Measurements from ENCODE around the gene CCDC47.
"Not testable (repeated sequence)": the region's sequence is repeated elsewhere in the genome, so short reads cannot be mapped to it uniquely, and the experiment has no call there.

CCDC47 gene, protein sequence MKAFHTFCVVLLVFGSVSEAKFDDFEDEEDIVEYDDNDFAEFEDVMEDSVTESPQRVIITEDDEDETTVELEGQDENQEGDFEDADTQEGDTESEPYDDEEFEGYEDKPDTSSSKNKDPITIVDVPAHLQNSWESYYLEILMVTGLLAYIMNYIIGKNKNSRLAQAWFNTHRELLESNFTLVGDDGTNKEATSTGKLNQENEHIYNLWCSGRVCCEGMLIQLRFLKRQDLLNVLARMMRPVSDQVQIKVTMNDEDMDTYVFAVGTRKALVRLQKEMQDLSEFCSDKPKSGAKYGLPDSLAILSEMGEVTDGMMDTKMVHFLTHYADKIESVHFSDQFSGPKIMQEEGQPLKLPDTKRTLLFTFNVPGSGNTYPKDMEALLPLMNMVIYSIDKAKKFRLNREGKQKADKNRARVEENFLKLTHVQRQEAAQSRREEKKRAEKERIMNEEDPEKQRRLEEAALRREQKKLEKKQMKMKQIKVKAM

GRCh38 chr17:63773272-63774140, at the start of gene CCDC47:
CCDC47 (minus strand) TSS chr17:63773597; CDS start chr17:63766175, 7,422 bp downstream.
- FAIRE-seq, result peak; percentile 97

DNA sequence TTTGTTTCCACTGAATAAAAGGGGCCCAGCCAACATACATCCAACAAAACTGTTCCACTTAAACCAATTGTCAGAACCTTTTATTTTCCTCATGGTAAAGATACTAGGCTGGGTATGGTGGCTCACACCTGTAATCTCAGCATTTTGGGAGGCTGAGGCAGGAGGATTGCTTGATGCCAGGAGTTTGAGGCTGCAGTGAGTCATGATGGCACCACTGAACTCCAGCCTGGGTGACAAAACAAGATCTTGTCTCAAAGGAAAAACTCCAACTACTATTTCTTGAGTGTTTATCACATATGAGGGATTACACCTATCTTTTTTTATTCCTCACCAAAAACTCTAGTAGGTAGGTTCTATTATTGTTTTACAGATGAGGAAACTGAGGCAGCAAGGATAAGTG, 49.1 kb upstream of the CCDC47 start:
- no peak for FAIRE-seq

DNA sequence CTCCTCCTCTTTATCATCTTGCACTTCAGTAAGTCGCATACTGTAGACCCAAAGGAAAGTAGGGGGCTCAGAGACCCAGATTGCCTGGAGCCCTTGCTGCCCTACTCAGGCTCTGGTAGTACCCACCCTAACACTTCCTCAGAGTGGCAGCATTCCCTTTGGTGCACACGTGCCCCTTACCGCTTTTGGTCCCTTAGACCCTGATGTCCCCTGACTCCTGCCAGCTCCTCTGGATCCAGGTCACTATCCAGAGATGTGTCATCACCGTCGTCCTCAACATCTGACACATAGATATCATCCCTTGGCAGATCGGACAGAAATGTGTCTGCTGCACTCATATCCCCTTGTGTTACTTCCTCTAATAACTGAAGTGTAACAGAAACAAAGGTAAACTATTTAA, 48.4 kb upstream of the CCDC47 start:
- FAIRE-seq, result no peak

DNA sequence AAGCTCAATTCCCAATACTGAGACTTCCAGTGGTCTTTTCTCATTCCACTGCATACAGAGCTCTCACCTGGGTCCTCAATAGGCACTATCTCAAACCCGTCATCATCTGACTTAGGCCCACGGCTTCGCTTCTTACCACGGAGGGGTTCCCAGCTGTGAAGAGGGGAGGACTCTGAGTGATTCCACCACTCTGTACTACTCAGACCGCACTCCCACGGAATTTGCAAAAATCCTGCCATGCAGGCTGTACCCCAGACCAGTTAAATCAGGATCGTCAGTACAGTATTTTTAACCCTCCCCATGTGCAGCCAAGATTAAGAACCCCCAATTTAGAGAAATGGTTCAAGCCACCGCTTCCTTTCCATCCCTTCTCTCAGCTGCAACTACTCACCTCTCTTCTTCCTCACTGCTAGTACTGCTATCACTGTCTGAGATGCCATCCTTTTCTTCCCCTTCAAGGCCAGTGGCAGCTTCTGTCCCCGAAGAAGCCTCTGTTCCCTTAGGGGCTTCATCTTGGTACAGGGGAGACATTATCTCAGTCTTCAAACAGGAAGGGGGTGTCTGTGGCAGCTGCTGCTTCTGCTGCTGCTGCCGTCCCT, 47.7 kb upstream of the CCDC47 start:
- FAIRE-seq, result no peak

GRCh38 chr17:63819585-63820537, 46.5 kb upstream of the CCDC47 start:
- no peak for FAIRE-seq

GRCh38 chr17:63819131-63819530, 45.7 kb upstream of the CCDC47 start:
- FAIRE-seq, result no peak

DNA sequence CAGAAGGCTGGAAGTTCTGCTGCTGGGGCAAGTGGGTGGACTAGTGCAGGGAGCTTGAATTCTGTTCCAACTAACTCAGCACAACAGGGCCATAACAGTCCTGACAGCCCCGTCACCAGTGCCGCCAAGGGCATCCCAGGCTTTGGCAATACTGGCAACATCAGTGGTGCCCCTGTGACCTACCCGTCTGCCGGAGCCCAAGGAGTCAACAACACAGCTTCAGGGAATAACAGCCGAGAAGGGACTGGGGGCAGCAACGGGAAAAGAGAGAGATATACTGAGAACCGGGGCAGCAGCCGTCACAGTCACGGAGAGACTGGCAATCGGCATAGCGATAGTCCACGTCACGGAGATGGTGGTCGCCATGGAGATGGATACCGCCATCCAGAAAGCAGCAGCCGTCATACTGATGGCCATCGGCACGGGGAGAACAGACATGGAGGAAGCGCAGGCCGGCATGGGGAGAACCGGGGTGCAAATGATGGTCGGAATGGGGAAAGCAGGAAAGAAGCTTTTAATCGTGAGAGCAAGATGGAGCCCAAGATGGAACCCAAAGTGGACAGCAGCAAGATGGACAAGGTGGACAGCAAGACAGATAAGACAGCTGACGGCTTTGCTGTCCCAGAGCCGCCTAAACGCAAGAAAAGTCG, 44.5 kb upstream of the CCDC47 start:
- FAIRE-seq, result no peak

DNA sequence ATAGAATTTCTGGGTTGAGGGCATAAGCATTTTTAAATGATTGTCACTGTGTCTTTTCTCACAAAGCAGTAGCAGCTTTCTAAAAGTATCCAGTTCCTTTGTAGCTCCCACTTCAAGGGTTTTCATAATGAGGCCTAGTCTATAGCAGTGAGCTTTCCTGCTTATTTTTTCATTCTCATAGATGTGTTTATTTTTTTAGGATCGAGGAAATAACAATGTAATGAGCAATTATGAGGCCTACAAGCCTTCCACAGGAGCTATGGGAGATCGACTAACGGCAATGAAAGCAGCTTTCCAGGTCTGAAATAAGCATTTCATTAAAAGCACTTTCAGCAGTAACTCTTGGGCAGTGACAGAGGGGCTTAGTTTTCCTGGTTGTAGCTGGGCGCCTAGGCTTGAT, 43.3 kb upstream of the CCDC47 start:
- no peak for FAIRE-seq

GRCh38 chr17:63816123-63816522, 42.7 kb upstream of the CCDC47 start:
- no peak for FAIRE-seq

GRCh38 chr17:63809970-63810369, 36.6 kb upstream of the CCDC47 start:
- FAIRE-seq, result no peak

DNA sequence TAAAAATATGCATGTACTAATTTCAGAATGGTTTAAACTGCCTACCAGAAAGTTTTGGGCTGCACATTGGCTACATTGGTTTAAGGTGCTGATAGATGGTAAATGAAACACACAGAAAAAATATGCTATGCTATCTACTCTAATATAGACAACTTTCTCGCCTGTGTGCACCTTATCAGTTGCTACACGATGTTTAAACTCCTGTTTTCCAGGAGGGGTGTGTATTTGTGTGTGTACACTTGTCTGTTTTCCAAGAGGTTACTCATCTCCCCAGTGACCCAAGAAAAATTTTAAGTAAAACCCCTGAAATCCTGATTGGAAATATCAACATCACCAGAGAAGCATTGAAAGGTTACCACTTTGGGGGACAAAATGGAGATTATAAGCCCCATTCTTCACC, 32.2 kb upstream of the CCDC47 start:
- FAIRE-seq, result no peak

DNA sequence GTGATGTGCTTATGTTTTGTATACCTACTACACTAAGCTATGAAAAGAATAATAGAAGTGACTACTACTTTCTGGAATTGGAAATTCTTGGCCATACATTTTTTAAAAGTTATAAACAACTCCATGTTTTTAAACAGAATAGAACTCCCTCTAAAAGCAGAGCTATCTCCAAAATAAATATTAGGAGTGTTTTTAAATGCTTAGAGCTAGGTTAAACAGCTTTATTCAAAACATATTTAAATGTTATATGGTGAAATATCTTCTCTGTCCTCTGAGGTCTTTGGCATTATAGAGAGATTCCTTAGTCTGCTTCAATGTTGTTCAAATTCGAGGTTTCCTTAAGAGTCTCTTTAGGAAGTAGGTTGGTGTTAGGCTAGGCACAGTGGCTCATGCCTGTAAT, 30.9 kb upstream of the CCDC47 start:
- no peak for FAIRE-seq

- no peak for FAIRE-seq
These were observed 27.4 kb upstream of the CCDC47 start for GRCh38 chr17:63800783-63801182.

DNA sequence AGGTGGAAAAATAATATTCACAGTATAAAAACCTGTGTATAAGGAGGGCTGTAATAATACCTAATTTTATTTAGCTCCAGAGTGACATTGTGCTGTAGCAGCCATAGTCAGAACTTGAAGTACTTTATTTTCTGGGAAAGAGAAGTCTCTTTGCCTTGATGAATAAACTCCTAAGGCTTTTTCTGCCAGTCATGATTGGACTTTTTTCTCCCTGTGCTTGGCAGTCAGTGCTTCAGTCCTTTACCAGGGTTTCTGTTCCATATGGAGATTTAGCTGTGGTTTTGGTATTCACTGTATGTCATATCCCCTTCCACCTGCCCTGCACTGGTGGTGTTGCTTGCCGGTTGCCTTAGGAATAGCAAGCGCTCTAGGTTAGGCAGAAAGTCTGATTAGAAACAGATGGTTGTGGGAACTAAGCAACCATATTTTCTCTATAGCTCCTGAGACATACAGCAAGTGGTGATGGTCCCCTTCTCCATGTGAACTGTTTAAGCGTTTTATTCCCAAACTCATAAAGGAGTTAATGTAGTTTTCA, 25.2 kb upstream of the CCDC47 start:
- FAIRE-seq, result no peak

- not testable (repeated sequence) for FAIRE-seq
These were observed 23.0 kb upstream of the CCDC47 start for GRCh38 chr17:63796375-63796774.

- no peak for FAIRE-seq
These were observed 18.8 kb upstream of the CCDC47 start for GRCh38 chr17:63792055-63792729.

DNA sequence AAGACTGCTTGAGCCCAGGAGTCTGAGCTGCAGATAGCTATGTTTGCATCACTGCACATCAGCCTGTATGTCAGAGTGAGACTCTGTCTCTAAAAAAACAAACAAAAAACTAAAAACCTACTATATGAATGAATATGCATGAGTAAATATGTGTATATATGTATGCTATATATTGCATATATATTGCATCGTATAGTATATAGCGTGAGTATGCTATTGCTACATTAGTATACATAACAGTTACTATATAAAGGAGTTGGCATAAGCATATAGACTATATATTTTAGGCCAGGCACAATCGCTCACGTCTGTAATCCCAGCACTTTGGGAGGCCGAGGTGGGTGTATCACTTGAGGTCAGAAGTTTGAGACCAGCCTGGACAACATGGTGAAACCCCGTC, 16.7 kb upstream of the CCDC47 start:
- FAIRE-seq, result no peak

- no peak for FAIRE-seq
These were observed 13.7 kb upstream of the CCDC47 start for GRCh38 chr17:63786971-63787711.

DNA sequence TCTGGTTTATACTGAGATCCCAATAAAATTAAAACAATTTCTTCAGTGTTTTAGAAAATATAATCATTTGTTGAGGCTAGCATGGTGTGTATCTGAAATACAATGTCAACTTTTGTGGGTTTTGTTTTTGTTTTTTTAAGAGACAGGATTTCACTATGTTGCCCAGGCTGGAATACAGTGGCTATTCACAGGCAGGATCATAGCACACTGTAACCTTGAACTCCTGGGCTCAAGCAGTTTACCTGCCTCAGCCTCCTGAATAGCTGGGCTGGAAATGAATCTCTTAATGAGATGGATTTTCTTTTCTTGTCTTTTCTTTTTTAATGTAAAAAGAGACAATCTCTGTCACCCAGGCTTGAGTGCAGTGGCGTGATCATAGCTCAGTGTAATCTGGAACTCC, 12.7 kb upstream of the CCDC47 start:
- no peak for FAIRE-seq

GRCh38 chr17:63785556-63785955, 12.2 kb upstream of the CCDC47 start:
- no peak for FAIRE-seq

Measured in G401.6 (cell line).